ENCODE measurements around the gene LIN9. TPM values are rescaled to one million over a fixed set of nuclear protein-coding genes. Genes with fewer than 3 reads are reported as not detected.
A peak's percentile ranks its signal among the peaks of the same experiment; 100 is the strongest.

The LIN9 gene
- total and polyA plus RNA-seq, 2 donors from 2014 or later = 0.73 to 2.7 TPM

- DNase-seq (peak in 2 of 5 donors; percentile 33 to 64), FAIRE-seq (no peak)
- TF ChIP-seq, protein P1, sequence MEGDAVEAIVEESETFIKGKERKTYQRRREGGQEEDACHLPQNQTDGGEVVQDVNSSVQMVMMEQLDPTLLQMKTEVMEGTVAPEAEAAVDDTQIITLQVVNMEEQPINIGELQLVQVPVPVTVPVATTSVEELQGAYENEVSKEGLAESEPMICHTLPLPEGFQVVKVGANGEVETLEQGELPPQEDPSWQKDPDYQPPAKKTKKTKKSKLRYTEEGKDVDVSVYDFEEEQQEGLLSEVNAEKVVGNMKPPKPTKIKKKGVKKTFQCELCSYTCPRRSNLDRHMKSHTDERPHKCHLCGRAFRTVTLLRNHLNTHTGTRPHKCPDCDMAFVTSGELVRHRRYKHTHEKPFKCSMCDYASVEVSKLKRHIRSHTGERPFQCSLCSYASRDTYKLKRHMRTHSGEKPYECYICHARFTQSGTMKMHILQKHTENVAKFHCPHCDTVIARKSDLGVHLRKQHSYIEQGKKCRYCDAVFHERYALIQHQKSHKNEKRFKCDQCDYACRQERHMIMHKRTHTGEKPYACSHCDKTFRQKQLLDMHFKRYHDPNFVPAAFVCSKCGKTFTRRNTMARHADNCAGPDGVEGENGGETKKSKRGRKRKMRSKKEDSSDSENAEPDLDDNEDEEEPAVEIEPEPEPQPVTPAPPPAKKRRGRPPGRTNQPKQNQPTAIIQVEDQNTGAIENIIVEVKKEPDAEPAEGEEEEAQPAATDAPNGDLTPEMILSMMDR (IDR thresholded peaks at IDR 0.05; ENCODE audit: borderline replicate concordance, extremely low read depth, insufficient read depth) = peak; percentile 32
- intact Hi-C loops (cut with DNase I) = no loop called here
- H3K4me1 ChIP-seq (ENCODE audit: control insufficient read depth in 2 of 3, insufficient read depth in 2 of 3, low read depth in 1 of 3, low read length in 3 of 3) = peaks cover 0 to 20% (median 6%) of the 10 kb centered on the region in 3 donors
- no peaks in the 10 kb centered on the region for H3K36me3 ChIP-seq (ENCODE audit: control insufficient read depth in 2 of 3, insufficient read depth in 3 of 3, low read length in 3 of 3)
- H3K27me3 ChIP-seq (ENCODE audit: control insufficient read depth, insufficient read depth, low read length) = no peaks in the 10 kb centered on the region
- H3K27ac ChIP-seq (ENCODE audit: low read depth in 2 of 2, low read length in 2 of 2) = no peak overlapping the region
- H3K9ac ChIP-seq (ENCODE audit: low read length in 3 of 3) = no peak overlapping the region
- no peak overlapping the region for H3K4me3 ChIP-seq (ENCODE audit: low read length in 3 of 3)
- H3K9me3 ChIP-seq (ENCODE audit: control insufficient read depth in 2 of 3, insufficient read depth in 1 of 3, low read length in 3 of 3) = no peaks in the 10 kb centered on the region
Measured at GRCh38 chr1:226181996-226182714, 126.8 kb downstream of the LIN9 start.

Other genes with a start within 250 kb of the LIN9 start
- gene H3-3A, start 246.4 kb downstream of the LIN9 start, total RNA-seq = 524 TPM
- gene H3-3A, start 246.4 kb downstream of the LIN9 start, polyA plus RNA-seq (ENCODE audit: insufficient read depth, low read depth, low replicate concordance) = 404 TPM
- gene ACBD3, start 122.4 kb downstream of the LIN9 start, total RNA-seq = 43.1 TPM
- 12.4 TPM for gene ACBD3, start 122.4 kb downstream of the LIN9 start, polyA plus RNA-seq (ENCODE audit: insufficient read depth, low read depth, low replicate concordance)
- gene MIXL1, start 85.5 kb downstream of the LIN9 start, total RNA-seq = 0.16 TPM
- 0.56 TPM for gene MIXL1, start 85.5 kb downstream of the LIN9 start, polyA plus RNA-seq (ENCODE audit: insufficient read depth, low read depth, low replicate concordance)
- 71.1 TPM for gene PARP1, start 98.9 kb upstream of the LIN9 start, total RNA-seq
- 37.9 TPM for gene PARP1, start 98.9 kb upstream of the LIN9 start, polyA plus RNA-seq (ENCODE audit: insufficient read depth, low read depth, low replicate concordance)
- 1.6 TPM for gene STUM, start 239.6 kb upstream of the LIN9 start, total RNA-seq
- 1.9 TPM for gene STUM, start 239.6 kb upstream of the LIN9 start, polyA plus RNA-seq (ENCODE audit: insufficient read depth, low read depth, low replicate concordance)